GM18502 (cell line): ENCODE results near the gene CBARP.

Source experiments
- ATAC-seq: cut with Tn5 transposase; IDR thresholded peaks from one replicate; pipeline ENCODE4 v1.9.1; 2021; ENCODE audit warnings: mild to moderate bottlenecking; ENCODE audit not compliant: unreplicated experiment, poor library complexity

Gene CBARP

GRCh38 chr19:1243768-1244692 lies 6.2 kb upstream of the CBARP start:
- no peak for ATAC-seq

GRCh38 chr19:1241417-1242095 lies 3.8 kb upstream of the CBARP start, which contains the start of gene ATP5F1D:
Gene ATP5F1D (plus strand): TSS chr19:1241751. CDS start chr19:1241851, 100 bp downstream.
- peak; percentile 39 for ATAC-seq

- no peak for ATAC-seq
Measured at GRCh38 chr19:1240925-1241324, 3.1 kb upstream of the CBARP start.

GRCh38 chr19:1239796-1240737 lies 2.3 kb upstream of the CBARP start:
- peak; percentile 40 for ATAC-seq

- no peak for ATAC-seq
Measured at GRCh38 chr19:1239420-1239795, 1.6 kb upstream of the CBARP start.

GRCh38 chr19:1238369-1239303 lies 831 bp upstream of the CBARP start:
- no peak for ATAC-seq

GRCh38 chr19:1237027-1237659 lies 662 bp downstream of the CBARP start:
- ATAC-seq: no peak

GRCh38 chr19:1236576-1236975 lies 1.2 kb downstream of the CBARP start:
- no peak for ATAC-seq

- no peak for ATAC-seq
Measured at GRCh38 chr19:1235625-1236538, 1.9 kb downstream of the CBARP start.

- no peak for ATAC-seq
Measured at GRCh38 chr19:1234955-1235380, 2.8 kb downstream of the CBARP start.

GRCh38 chr19:1234051-1234954 lies 3.5 kb downstream of the CBARP start:
- no peak for ATAC-seq

- ATAC-seq: no peak
Measured at GRCh38 chr19:1233115-1233667, 4.6 kb downstream of the CBARP start.

- no peak for ATAC-seq
Measured at GRCh38 chr19:1232652-1233072, 5.1 kb downstream of the CBARP start.

GRCh38 chr19:1231729-1232637 lies 5.8 kb downstream of the CBARP start:
- no peak for ATAC-seq

- no peak for ATAC-seq
Measured at GRCh38 chr19:1230783-1231489, 6.9 kb downstream of the CBARP start.
